Measurements from ENCODE around the gene USP49. TPM values are rescaled to one million over a fixed set of nuclear protein-coding genes. Genes with fewer than 3 reads are reported as not detected.

USP49 gene
- total RNA-seq, 2 donors from 2014 or later, result 1.7 to 19.5 TPM

GRCh38 chr6:41740366-41741162, 154.6 kb downstream of the USP49 start:
- H3K36me3 ChIP-seq, result no peaks in the 10 kb centered on the region
- TF ChIP-seq POLR2AphosphoS5 (IDR thresholded peaks at IDR 0.05) (no peak), POLR2A (IDR thresholded peaks at IDR 0.05) (no peak), CTCF (IDR thresholded peaks at IDR 0.05) (no peak)
- H3K4me3 ChIP-seq, result no peak overlapping the region
- DNase-seq (ENCODE audit: low spot score), result no peak
- intact Hi-C loops (cut with DNase I), result no loop called here
- H3K27me3 ChIP-seq (replicated peaks; ENCODE audit: insufficient read depth), result no peaks in the 10 kb centered on the region
- WGBS, result 89% methylated on average over 13 of the region's 13 CpGs
- no peaks in the 10 kb centered on the region for H3K9me3 ChIP-seq
- no peaks in the 10 kb centered on the region for H3K4me1 ChIP-seq (replicated peaks)
- no peak overlapping the region for H3K27ac ChIP-seq

Small RNAs within 50 kb of the gene (small RNA-seq; reads per million reads assigned to genes)
- gene AL365205.2, result 0 reads per million in 2 donors
- gene AL365205.3, result 0 reads per million in 2 donors
- 0 reads per million in 2 donors for gene RF00019
- 0 reads per million in 2 donors for gene RF00393

Other genes starting within 250 kb of the USP49 start
- 10 to 100 TPM; 28.4 to 31.2 TPM for gene TFEB, start 159.8 kb downstream of the USP49 start, total RNA-seq
- 100 to 1,000 TPM in 1 of 2 donors, 10 to 100 TPM in 1; 18.4 to 391 TPM for gene PGC, start 148.0 kb downstream of the USP49 start, total RNA-seq
- gene FRS3, start 115.5 kb downstream of the USP49 start, total RNA-seq, result 10 to 100 TPM in 1 of 2 donors, 1 to 10 TPM in 1; 5.9 to 18.4 TPM
- gene PRICKLE4, start 114.6 kb downstream of the USP49 start, total RNA-seq, result 10 to 100 TPM; 11.4 to 11.6 TPM
- gene TOMM6, start 107.7 kb downstream of the USP49 start, total RNA-seq, result 100 to 1,000 TPM; 158 to 233 TPM
- gene MED20, start 25.8 kb upstream of the USP49 start, total RNA-seq, result 10 to 100 TPM; 20.2 to 25.5 TPM
- gene BYSL, start 26.1 kb upstream of the USP49 start, total RNA-seq, result 10 to 100 TPM in 1 of 2 donors, 1 to 10 TPM in 1; 9.5 to 12.6 TPM
- 100 to 1,000 TPM; 145 to 153 TPM for gene CCND3, start 46.4 kb upstream of the USP49 start, total RNA-seq
- gene TAF8, start 155.1 kb upstream of the USP49 start, total RNA-seq, result 10 to 100 TPM; 35.4 to 42.5 TPM
- 10 to 100 TPM; 30.8 to 45.9 TPM for gene C6orf132, start 247.2 kb upstream of the USP49 start, total RNA-seq